HCT116 (cell line): ENCODE results near the gene GCAT. TPM values are rescaled to one million over a fixed set of nuclear protein-coding genes. Genes with fewer than 3 reads are reported as not detected.

ENCODE experiments used
- ATAC-seq: fragments of 200-7000 bp; cut with Tn5 transposase; 2 replicates; pipeline ENCODE4 v1.9.1; 2020; ENCODE audit warnings: mild to moderate bottlenecking, moderate library complexity
- BruUV-seq: library from RNA; stranded (reverse); fragments of 400-500 nt; replicated peaks from 2 replicates; lab custom pipeline; 2021; lab: Mats Ljungman, UMichigan
- CTCF ChIA-PET: fragments of 300-600 bp; sonication (Branson Sonifier 250); formaldehyde crosslinking; loops from one replicate; lab custom pipeline; 2021; ENCODE audit warnings: antibody characterized with exemption; lab: Charles Lee
- POLR2A ChIA-PET: fragments of 300-600, 350-600 bp; sonication (Branson Sonifier 250); formaldehyde crosslinking; loops from one replicate; lab custom pipeline; 2021; ENCODE audit warnings: antibody characterized with exemption; lab: Charles Lee
- RAD21 ChIA-PET, 2 experiments: fragments of 300-600 bp; sonication (Branson Sonifier 250); formaldehyde crosslinking; loops; one replicate each; lab custom pipeline; 2023; ENCODE audit warnings: low total read pairs in 2 of 2; ENCODE audit not compliant: uncharacterized antibody in 2 of 2, unreplicated experiment in 2 of 2, low non-redundant PET in 1 of 2; lab: Charles Lee
- DNase-seq: peaks from one replicate; pipeline ENCODE4 v3.0.0-alpha.2; 2010; ENCODE audit warnings: low read depth, low spot score
- H2AFZ ChIP-seq: fragments of 200-600 bp; shearing (Covaris generic), sonication (generic); 2 replicates; pipeline ENCODE4 v1.6.1; 2017; ENCODE audit warnings: low read depth, mixed run types, mixed read lengths, antibody characterized with exemption, low read length; ENCODE audit not compliant: poor library complexity, severe bottlenecking
- H3K27ac ChIP-seq: 2 replicates; pipeline ENCODE4 v1.5.1; 2012; ENCODE audit warnings: low read depth, low read length
- H3K27me3 ChIP-seq: fragments of 200-600 bp; sonication (generic); 2 replicates; pipeline ENCODE4 v1.6.1; 2016; ENCODE audit warnings: mixed run types, low read length, mixed read lengths; ENCODE audit not compliant: insufficient read depth
- H3K36me3 ChIP-seq, 2 experiments: fragments of 200-500 bp in 1 of 2; fragments of 200-600 bp in 1 of 2; sonication (Bioruptor generic) in 1 of 2; sonication (generic) in 1 of 2; 2 replicates each; pipeline versions ENCODE4 v1.5.1 to v1.6.1; 2014 to 2016; ENCODE audit warnings: low read length in 2 of 2, inconsistent platforms in 1 of 2, mixed read lengths in 1 of 2, mixed run types in 1 of 2; ENCODE audit not compliant: insufficient read depth in 2 of 2, control insufficient read depth in 1 of 2
- H3K4me1 ChIP-seq, 2 experiments: fragments of 200-600 bp in 1 of 2; sonication (generic) in 1 of 2; 2 replicates each; pipeline versions ENCODE4 v1.5.1 to v1.6.1; 2012 to 2017; ENCODE audit warnings: low read length in 2 of 2, inconsistent platforms in 1 of 2, mild to moderate bottlenecking in 1 of 2, mixed read lengths in 1 of 2, mixed run types in 1 of 2, moderate library complexity in 1 of 2; ENCODE audit not compliant: insufficient read depth in 2 of 2, control insufficient read depth in 1 of 2
- H3K4me2 ChIP-seq: fragments of 200-600 bp; sonication (generic); 2 replicates; pipeline ENCODE4 v1.6.1; 2017; ENCODE audit warnings: mixed run types, low read length, mixed read lengths
- H3K4me3 ChIP-seq, 2 experiments: fragments of 200-600 bp in 1 of 2; sonication (generic) in 1 of 2; replicated peaks in 1 of 2; 2 replicates each; pipeline ENCODE4 v1.5.1; 2011 to 2016; ENCODE audit warnings: low read length in 2 of 2, control low read depth in 1 of 2, low read depth in 1 of 2, mild to moderate bottlenecking in 1 of 2, mixed read lengths in 1 of 2, mixed run types in 1 of 2
- H3K79me2 ChIP-seq: fragments of 200-600 bp; sonication (generic); 2 replicates; pipeline ENCODE4 v1.6.1; 2017; ENCODE audit warnings: mild to moderate bottlenecking, mixed run types, low read length, moderate library complexity, mixed read lengths; ENCODE audit not compliant: insufficient read depth
- H3K9ac ChIP-seq: fragments of 200-600 bp; sonication (generic); 2 replicates; pipeline ENCODE4 v1.6.1; 2016; ENCODE audit warnings: low read length, mixed read lengths
- H3K9me2 ChIP-seq: fragments of 200-600 bp; sonication (generic), shearing (Covaris generic); 2 replicates; pipeline ENCODE4 v1.6.1; 2017; ENCODE audit warnings: mixed run types, mild to moderate bottlenecking, moderate library complexity; ENCODE audit not compliant: insufficient read depth
- H3K9me3 ChIP-seq, 2 experiments: fragments of 200-500 bp in 1 of 2; fragments of 200-600 bp in 1 of 2; sonication (Bioruptor generic) in 1 of 2; sonication (generic) in 1 of 2; 2 replicates each; pipeline ENCODE4 v1.6.1; 2014 to 2017; ENCODE audit warnings: low read length in 2 of 2, mixed read lengths in 2 of 2, inconsistent platforms in 1 of 2, low read depth in 1 of 2, mild to moderate bottlenecking in 1 of 2, mixed run types in 1 of 2, moderate library complexity in 1 of 2; ENCODE audit not compliant: control insufficient read depth in 1 of 2, insufficient read depth in 1 of 2
- H4K20me1 ChIP-seq: fragments of 200-600 bp; sonication (generic), shearing (Covaris generic); 2 replicates; pipeline ENCODE4 v1.6.1; 2017; ENCODE audit warnings: mixed run types, mild to moderate bottlenecking, moderate library complexity; ENCODE audit not compliant: insufficient read depth
- CEBPB ChIP-seq: IDR thresholded peaks from 2 replicates; pipeline ENCODE4 v1.6.1; 2012; ENCODE audit warnings: low read depth
- EGR1 ChIP-seq: IDR thresholded peaks from 2 replicates; pipeline ENCODE4 v1.6.1; 2012; ENCODE audit warnings: low read depth
- ELF1 ChIP-seq: IDR thresholded peaks from 2 replicates; pipeline ENCODE4 v1.6.1; 2012; ENCODE audit warnings: low read depth, borderline replicate concordance
- EZH2 ChIP-seq: fragments of 200-600 bp; sonication (generic); IDR thresholded peaks from 2 replicates; pipeline ENCODE4 v1.6.1; 2017; ENCODE audit warnings: antibody characterized with exemption, mixed run types
- JUND ChIP-seq: IDR thresholded peaks from 2 replicates; pipeline ENCODE4 v1.6.1; 2012
- POLR2A ChIP-seq: IDR thresholded peaks from 2 replicates; pipeline ENCODE4 v1.7.0; 2011; ENCODE audit warnings: borderline replicate concordance; ENCODE audit not compliant: insufficient read depth, insufficient read length; ENCODE audit errors: extremely low read depth
- SIN3A ChIP-seq: IDR thresholded peaks from 2 replicates; pipeline ENCODE4 v1.6.1; 2012; ENCODE audit warnings: low read depth
- SP1 ChIP-seq: IDR thresholded peaks from 2 replicates; pipeline ENCODE4 v1.6.1; 2012; ENCODE audit warnings: low read depth
- TCF7L2 ChIP-seq: IDR thresholded peaks from 2 replicates; pipeline ENCODE4 v1.7.0; 2011; ENCODE audit warnings: borderline replicate concordance, inconsistent platforms; ENCODE audit not compliant: insufficient read depth, insufficient read length; ENCODE audit errors: extremely low read depth
- YY1 ChIP-seq: IDR thresholded peaks from 2 replicates; pipeline ENCODE4 v1.6.1; 2011; ENCODE audit warnings: low read length, low read depth, moderate library complexity, mild to moderate bottlenecking; ENCODE audit not compliant: insufficient replicate concordance; ENCODE audit errors: extremely low read depth
- intact Hi-C: fragments of 100-400 bp; cut with micrococcal nuclease; formaldehyde crosslinking; loops from 2 replicates; pipeline ENCODE4 v1.10.0; 2022
- total RNA-seq: library from RNA; stranded (reverse); gene quantifications from one replicate; pipeline ENCODE4 v1.2.1, GENCODE V29; 2021; ENCODE audit not compliant: unreplicated experiment
- TF ChIP-seq, protein P1 (sequence below): IDR thresholded peaks from 2 replicates; pipeline ENCODE4 v1.6.1; 2012
- TF ChIP-seq, protein P2 (sequence below): IDR thresholded peaks from 2 replicates; pipeline ENCODE4 v1.6.1; 2011; ENCODE audit warnings: mild to moderate bottlenecking, low read length, moderate library complexity; ENCODE audit not compliant: insufficient replicate concordance; ENCODE audit errors: extremely low read depth
- TF ChIP-seq, protein P3 (sequence below): IDR thresholded peaks from 2 replicates; pipeline ENCODE4 v1.6.1; 2012; ENCODE audit warnings: low read depth

The GCAT gene
- total RNA-seq, 1 experiment from 2014 or later, result 88.7 TPM

DNA sequence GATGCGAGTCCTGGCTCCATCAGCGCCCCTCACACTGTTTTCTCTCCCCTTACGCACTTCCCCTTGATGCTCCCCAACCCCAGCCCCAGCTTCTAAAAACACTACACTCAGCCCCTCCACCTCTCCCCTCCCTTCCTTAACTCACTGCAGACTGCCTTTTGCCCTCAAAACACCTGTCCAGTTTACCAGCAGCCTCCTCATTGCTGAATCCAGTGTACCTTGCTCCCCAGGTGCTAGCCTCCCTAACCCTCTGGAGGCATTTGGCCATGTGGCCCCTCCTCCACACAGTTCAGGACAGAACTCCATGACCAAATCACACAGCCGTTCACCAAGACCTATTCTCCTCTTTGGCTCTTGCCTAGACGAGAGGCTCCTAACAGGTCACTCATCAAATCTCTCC is 12.6 kb downstream of the GCAT start:
- ChIA-PET RAD21 (interaction anchor here in 1 of 2 experiments (0.7 kb wide), 1 partner anchor 134 kb away, joined by 3 read pairs; no protein-coding TSS in a partner anchor), POLR2A (interaction anchor here (1.0 to 3.4 kb wide), 2 partner anchors 12 to 40 kb away, joined by 3 to 19 read pairs; partner anchors contain the start of gene GCAT), CTCF (interaction anchor here (4.8 kb wide), 1 partner anchor 43 kb away, joined by 33 read pairs; no protein-coding TSS in a partner anchor)
- H3K36me3 ChIP-seq, result peaks cover 0 to 6% of the 10 kb centered on the region in 2 experiments; a peak in 1 of 4 replicates
- H3K27ac ChIP-seq, result no peak overlapping the region
- TF ChIP-seq EZH2 (no peak), CEBPB (no peak), SP1 (no peak), YY1 (no peak), ELF1 (no peak), POLR2A (no peak), SIN3A (no peak), TCF7L2 (no peak), JUND (no peak), EGR1 (no peak)
- TF ChIP-seq, protein P1, sequence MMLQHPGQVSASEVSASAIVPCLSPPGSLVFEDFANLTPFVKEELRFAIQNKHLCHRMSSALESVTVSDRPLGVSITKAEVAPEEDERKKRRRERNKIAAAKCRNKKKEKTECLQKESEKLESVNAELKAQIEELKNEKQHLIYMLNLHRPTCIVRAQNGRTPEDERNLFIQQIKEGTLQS, result no peak
- TF ChIP-seq, protein P2, sequence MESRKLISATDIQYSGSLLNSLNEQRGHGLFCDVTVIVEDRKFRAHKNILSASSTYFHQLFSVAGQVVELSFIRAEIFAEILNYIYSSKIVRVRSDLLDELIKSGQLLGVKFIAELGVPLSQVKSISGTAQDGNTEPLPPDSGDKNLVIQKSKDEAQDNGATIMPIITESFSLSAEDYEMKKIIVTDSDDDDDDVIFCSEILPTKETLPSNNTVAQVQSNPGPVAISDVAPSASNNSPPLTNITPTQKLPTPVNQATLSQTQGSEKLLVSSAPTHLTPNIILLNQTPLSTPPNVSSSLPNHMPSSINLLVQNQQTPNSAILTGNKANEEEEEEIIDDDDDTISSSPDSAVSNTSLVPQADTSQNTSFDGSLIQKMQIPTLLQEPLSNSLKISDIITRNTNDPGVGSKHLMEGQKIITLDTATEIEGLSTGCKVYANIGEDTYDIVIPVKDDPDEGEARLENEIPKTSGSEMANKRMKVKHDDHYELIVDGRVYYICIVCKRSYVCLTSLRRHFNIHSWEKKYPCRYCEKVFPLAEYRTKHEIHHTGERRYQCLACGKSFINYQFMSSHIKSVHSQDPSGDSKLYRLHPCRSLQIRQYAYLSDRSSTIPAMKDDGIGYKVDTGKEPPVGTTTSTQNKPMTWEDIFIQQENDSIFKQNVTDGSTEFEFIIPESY, result no peak
- TF ChIP-seq, protein P3, sequence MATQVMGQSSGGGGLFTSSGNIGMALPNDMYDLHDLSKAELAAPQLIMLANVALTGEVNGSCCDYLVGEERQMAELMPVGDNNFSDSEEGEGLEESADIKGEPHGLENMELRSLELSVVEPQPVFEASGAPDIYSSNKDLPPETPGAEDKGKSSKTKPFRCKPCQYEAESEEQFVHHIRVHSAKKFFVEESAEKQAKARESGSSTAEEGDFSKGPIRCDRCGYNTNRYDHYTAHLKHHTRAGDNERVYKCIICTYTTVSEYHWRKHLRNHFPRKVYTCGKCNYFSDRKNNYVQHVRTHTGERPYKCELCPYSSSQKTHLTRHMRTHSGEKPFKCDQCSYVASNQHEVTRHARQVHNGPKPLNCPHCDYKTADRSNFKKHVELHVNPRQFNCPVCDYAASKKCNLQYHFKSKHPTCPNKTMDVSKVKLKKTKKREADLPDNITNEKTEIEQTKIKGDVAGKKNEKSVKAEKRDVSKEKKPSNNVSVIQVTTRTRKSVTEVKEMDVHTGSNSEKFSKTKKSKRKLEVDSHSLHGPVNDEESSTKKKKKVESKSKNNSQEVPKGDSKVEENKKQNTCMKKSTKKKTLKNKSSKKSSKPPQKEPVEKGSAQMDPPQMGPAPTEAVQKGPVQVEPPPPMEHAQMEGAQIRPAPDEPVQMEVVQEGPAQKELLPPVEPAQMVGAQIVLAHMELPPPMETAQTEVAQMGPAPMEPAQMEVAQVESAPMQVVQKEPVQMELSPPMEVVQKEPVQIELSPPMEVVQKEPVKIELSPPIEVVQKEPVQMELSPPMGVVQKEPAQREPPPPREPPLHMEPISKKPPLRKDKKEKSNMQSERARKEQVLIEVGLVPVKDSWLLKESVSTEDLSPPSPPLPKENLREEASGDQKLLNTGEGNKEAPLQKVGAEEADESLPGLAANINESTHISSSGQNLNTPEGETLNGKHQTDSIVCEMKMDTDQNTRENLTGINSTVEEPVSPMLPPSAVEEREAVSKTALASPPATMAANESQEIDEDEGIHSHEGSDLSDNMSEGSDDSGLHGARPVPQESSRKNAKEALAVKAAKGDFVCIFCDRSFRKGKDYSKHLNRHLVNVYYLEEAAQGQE, result no peak
- ATAC-seq (no peak), DNase-seq (no peak)
- H3K4me3 ChIP-seq, result no peak overlapping the region
- no peaks in the 10 kb centered on the region for H3K9me3 ChIP-seq
- BruUV-seq, result no TSS peak
- intact Hi-C loops, result no loop called here
- H4K20me1 ChIP-seq, result no peaks in the 10 kb centered on the region
- H3K4me1 ChIP-seq, result peaks cover 4 to 15% of the 10 kb centered on the region in 2 experiments; a peak in 3 of 4 replicates
- H3K4me2 ChIP-seq, result no peak overlapping the region
- H3K79me2 ChIP-seq, result no peaks in the 10 kb centered on the region
- H3K27me3 ChIP-seq, result no peaks in the 10 kb centered on the region
- H3K9me2 ChIP-seq, result no peaks in the 10 kb centered on the region
- no peak overlapping the region for H3K9ac ChIP-seq
- no peak overlapping the region for H2AFZ ChIP-seq
